Lung (tissue), 12 donors: Measurements from ENCODE around the gene CLCNKA. TPM values are rescaled to one million over a fixed set of nuclear protein-coding genes. Genes with fewer than 3 reads are reported as not detected.
"Not testable (repeated sequence)": the region's sequence is repeated elsewhere in the genome, so short reads cannot be mapped to it uniquely, and the experiment has no call there.

Experiments used
- ATAC-seq: fragments of 200-7000 bp; cut with Tn5 transposase; one replicate; pipeline ENCODE4 v1.9.1; 2020; ENCODE audit warnings: moderate number of reproducible peaks; ENCODE audit not compliant: insufficient read depth, low FRiP score
- DNase-seq, 3 donors: peaks; one replicate each; pipeline ENCODE4 v3.0.0-alpha.2; 2013 to 2017
- H3K27ac ChIP-seq, 2 donors: one replicate each; pipeline ENCODE4 v1.5.1; 2013; ENCODE audit warnings: mild to moderate bottlenecking in 2 of 2, moderate library complexity in 2 of 2, control low read depth in 1 of 2, inconsistent platforms in 1 of 2, low read depth in 1 of 2, low read length in 1 of 2
- H3K27me3 ChIP-seq, 3 donors: one replicate each; pipeline ENCODE4 v1.5.1; 2013; ENCODE audit warnings: low read length in 2 of 3; ENCODE audit not compliant: control insufficient read depth in 3 of 3, insufficient read depth in 3 of 3
- H3K36me3 ChIP-seq, 4 donors: one replicate each; pipeline ENCODE4 v1.5.1; 2013; ENCODE audit warnings: low read length in 4 of 4, mild to moderate bottlenecking in 1 of 4, moderate library complexity in 1 of 4; ENCODE audit not compliant: control insufficient read depth in 4 of 4, insufficient read depth in 4 of 4
- H3K4me1 ChIP-seq, 5 donors: one replicate each; pipeline ENCODE4 v1.5.1; 2013; ENCODE audit warnings: low read length in 5 of 5, mild to moderate bottlenecking in 2 of 5, moderate library complexity in 1 of 5; ENCODE audit not compliant: control insufficient read depth in 5 of 5, insufficient read depth in 5 of 5
- H3K4me3 ChIP-seq: one replicate; pipeline ENCODE4 v1.5.1; 2013; ENCODE audit warnings: mild to moderate bottlenecking, control low read depth, moderate library complexity
- H3K9ac ChIP-seq, 2 donors: one replicate each; pipeline ENCODE4 v1.5.1; 2013; ENCODE audit warnings: low read length in 2 of 2, control low read depth in 1 of 2; ENCODE audit not compliant: insufficient read depth in 1 of 2
- H3K9me3 ChIP-seq, 4 donors: one replicate each; pipeline ENCODE4 v1.5.1; 2013; ENCODE audit warnings: low read length in 3 of 4, mild to moderate bottlenecking in 1 of 4, moderate library complexity in 1 of 4; ENCODE audit not compliant: control insufficient read depth in 4 of 4, insufficient read depth in 3 of 4
- WGBS, 2 donors: extraction: QIAGEN DNeasy Blood & Tissue Kit; methylation state at CpG; one replicate each; pipeline ENCODE4 v1.1.7; 2013; 5-methylcytosine and 5-hydroxymethylcytosine counted together
- polyA plus RNA-seq, 2 donors: library from polyadenylated mRNA; stranded (reverse); fragments of 200-250 nt; gene quantifications; one replicate each; pipeline ENCODE4 v1.2.1, GENCODE V29; 2013
- total RNA-seq, 2 donors: library from RNA; depleted of rRNA in 1 of 2; stranded (reverse); fragments of >200 nt in 1 of 2; gene quantifications; one replicate each; pipeline ENCODE4 v1.2.1, GENCODE V29; 2014 to 2021
- TF ChIP-seq, protein P1 (sequence below): IDR thresholded peaks from 2 replicates; pipeline ENCODE4 v1.5.1; 2012; ENCODE audit warnings: mild to moderate bottlenecking; ENCODE audit errors: control extremely low read depth, extremely low read depth
- donor health status: control.
- donor health status: control.
- donor health status: Bipolar disorder and iron deficiency.
- donor health status: healthy.
- donor health status: DM: yes; HTN: yes; CAD: no.

The CLCNKA gene
- total and polyA plus RNA-seq, 4 donors, result 0.10 to 1.3 (median 0.17) TPM; not detected in 1

DNA sequence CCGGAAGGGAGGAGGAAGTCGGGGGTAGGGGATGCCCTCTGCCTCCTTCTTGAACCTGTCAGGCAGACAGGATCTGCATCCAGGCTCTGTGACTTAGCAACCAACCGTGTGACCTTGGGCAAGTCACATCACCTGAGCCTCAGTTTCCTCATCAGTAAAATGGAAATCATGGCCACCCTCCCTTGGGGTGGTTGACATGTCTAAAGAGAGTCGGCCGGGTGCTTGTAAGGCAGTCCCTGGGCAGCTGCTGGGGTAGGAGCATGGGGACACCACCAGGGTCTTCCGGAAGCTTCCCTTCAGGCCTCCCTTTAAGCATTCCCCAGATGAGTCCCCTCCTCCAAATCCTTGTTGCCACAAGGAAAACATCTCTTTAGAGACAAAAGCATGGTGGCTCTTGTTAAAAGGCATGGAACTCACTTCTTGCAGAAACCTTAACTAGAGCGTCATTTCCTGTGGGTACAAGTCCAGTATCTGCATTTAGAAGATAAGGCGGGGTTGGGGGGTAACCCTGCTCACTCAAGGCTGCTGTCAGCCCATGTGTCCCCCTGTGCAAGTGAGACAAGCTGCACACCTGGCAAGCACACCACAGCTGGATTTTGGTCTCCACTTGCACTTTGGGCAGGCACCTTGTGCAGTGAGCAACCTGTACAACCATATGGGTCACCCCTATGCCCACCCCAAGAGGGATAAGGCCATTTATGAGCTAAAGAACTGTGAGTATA, 32.1 kb downstream of the CLCNKA start:
- Histone ChIP-seq H3K9ac (no peak overlapping the region), H3K9me3 (no peaks in the 10 kb centered on the region), H3K27me3 (no peaks in the 10 kb centered on the region), H3K4me3 (no peak overlapping the region), H3K36me3 (no peaks in the 10 kb centered on the region), H3K4me1 (peaks cover 0 to 3% (median 0%) of the 10 kb centered on the region in 5 donors), H3K27ac (no peak overlapping the region)
- WGBS, 2 donors, result 56 to 82% methylated on average over 6 to 8 of the region's 8 CpGs
- ATAC-seq (no peak), DNase-seq (no peak)
- TF ChIP-seq, protein P1, sequence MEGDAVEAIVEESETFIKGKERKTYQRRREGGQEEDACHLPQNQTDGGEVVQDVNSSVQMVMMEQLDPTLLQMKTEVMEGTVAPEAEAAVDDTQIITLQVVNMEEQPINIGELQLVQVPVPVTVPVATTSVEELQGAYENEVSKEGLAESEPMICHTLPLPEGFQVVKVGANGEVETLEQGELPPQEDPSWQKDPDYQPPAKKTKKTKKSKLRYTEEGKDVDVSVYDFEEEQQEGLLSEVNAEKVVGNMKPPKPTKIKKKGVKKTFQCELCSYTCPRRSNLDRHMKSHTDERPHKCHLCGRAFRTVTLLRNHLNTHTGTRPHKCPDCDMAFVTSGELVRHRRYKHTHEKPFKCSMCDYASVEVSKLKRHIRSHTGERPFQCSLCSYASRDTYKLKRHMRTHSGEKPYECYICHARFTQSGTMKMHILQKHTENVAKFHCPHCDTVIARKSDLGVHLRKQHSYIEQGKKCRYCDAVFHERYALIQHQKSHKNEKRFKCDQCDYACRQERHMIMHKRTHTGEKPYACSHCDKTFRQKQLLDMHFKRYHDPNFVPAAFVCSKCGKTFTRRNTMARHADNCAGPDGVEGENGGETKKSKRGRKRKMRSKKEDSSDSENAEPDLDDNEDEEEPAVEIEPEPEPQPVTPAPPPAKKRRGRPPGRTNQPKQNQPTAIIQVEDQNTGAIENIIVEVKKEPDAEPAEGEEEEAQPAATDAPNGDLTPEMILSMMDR, result no peak

DNA sequence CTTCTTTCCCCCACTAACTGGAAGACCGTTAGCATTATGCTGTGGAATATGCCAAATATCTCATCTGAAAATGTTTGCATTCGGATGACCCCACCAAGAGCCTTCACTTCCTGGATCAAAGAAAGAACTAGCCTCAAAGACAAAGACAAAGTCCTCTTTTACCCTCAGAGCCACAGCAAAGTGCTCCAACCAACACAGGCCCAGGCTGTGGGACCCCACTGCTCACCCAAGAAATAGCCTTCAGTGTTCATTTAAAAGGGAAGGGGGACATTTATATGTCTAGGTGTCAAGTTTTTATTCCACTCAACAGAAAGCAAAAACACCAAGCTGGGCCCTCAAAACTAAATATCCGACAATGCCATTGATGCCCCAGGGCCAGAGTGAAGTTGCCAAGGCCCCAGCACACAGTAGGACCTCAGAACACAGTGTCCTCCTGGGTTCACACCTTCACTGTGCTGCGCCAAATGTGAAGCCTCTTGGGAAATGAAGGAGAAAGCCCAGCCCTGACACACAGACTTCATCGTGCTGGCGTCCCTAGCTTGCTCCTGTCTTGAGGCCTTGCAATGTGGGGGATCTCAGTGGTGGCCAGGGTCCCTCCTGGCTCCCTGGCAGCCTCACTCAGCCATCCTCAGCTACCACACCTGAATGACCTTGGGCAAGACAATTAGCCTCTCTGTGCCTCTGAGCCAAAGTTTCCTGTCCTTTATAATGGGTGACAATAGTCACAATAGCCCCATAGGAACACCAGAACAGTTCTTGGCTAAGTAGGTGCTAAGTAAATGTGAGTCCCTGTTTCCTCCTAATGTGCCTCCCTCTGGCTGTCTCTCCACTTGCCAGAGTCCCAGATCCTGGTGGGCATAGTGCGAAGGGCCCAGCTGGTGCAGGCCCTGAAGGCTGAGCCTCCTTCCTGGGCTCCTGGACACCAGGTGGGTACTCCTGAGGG, 33.0 kb downstream of the CLCNKA start:
- DNase-seq (no peak), ATAC-seq (no peak)
- Histone ChIP-seq H3K4me3 (no peak overlapping the region), H3K9me3 (no peaks in the 10 kb centered on the region), H3K9ac (no peak overlapping the region), H3K27ac (no peak overlapping the region), H3K4me1 (no peaks in the 10 kb centered on the region), H3K36me3 (no peaks in the 10 kb centered on the region), H3K27me3 (no peaks in the 10 kb centered on the region)
- WGBS, 2 donors, result 80 to 86% methylated on average over 7 of the region's 7 CpGs
- TF ChIP-seq, protein P1, result no peak

DNA sequence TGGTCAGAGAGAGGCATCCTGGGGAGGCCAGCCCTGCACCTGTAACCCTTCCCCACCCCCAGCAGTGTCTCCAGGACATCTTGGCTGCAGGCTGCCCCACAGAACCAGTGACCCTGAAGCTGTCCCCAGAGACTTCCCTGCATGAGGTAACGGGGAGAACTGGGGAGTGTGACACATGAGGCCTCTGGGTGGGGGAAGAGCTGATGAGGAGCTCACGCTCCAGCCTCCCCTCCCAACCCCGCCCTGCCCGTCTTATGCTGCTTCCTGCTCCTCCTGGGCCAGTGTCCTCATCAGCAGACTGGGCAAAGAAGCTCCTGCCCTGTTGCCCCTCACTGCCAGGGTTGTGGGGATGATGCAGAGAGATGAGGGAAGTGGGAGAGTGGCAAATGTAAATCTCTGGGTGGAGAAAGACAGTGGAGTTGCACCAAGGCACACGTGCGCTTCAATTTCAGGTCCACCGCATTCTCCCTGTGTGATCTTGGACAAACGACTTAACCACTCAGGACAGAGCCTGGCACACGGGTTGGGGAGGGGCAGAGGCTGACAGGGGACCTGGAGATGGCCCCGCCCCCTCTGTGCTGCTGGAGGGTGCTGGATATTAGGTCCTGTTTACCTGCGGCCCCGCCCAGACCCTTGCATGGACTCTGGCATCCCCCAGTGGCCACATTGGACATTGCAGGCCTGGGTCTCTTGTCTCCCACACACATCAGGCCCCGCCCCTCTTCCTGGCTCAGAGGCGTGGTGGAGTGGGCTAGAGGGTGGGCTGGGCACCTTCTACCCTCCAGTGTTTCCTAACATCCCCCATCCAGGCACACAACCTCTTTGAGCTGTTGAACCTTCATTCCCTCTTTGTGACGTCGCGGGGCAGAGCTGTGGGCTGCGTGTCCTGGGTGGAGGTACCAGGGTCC, 34.0 kb downstream of the CLCNKA start:
- DNase-seq (peak; percentile 79 to 88 (median 83)), ATAC-seq (peak; percentile 78)
- H3K36me3 ChIP-seq, result no peaks in the 10 kb centered on the region
- no peak overlapping the region for H3K27ac ChIP-seq
- no peaks in the 10 kb centered on the region for H3K9me3 ChIP-seq
- H3K4me1 ChIP-seq, result no peaks in the 10 kb centered on the region
- H3K4me3 ChIP-seq, result no peak overlapping the region
- H3K9ac ChIP-seq, result no peak overlapping the region
- WGBS, 2 donors, result 32 to 37% methylated on average over 17 to 18 of the region's 18 CpGs
- TF ChIP-seq, protein P1, result peak; percentile 91
- H3K27me3 ChIP-seq, result no peaks in the 10 kb centered on the region

DNA sequence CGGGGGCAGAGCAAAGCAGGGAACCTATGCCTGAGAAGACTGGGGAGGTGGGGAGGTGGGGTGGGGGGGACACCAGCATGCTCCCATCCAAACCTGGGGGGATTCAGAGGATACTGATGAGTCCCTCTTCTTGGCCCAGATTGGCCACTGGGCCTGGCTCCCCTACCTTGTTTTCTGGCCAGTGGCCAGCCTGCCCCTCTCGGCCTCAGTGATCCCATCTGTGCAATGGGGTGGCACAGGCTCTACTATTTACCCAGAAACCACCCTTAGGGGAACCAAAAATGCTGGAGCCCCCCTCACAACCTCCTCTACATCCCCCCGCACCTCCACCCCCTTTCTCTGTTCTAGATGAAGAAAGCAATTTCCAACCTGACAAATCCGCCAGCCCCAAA, 34.7 kb downstream of the CLCNKA start:
- H3K27me3 ChIP-seq, ATAC-seq, H3K4me1 ChIP-seq, H3K4me3 ChIP-seq, DNase-seq, H3K36me3 ChIP-seq, H3K9ac ChIP-seq, H3K9me3 ChIP-seq, H3K27ac ChIP-seq: not testable (repeated sequence)
- 71 to 78% methylated on average over 3 of the region's 4 CpGs for WGBS, 2 donors

DNA sequence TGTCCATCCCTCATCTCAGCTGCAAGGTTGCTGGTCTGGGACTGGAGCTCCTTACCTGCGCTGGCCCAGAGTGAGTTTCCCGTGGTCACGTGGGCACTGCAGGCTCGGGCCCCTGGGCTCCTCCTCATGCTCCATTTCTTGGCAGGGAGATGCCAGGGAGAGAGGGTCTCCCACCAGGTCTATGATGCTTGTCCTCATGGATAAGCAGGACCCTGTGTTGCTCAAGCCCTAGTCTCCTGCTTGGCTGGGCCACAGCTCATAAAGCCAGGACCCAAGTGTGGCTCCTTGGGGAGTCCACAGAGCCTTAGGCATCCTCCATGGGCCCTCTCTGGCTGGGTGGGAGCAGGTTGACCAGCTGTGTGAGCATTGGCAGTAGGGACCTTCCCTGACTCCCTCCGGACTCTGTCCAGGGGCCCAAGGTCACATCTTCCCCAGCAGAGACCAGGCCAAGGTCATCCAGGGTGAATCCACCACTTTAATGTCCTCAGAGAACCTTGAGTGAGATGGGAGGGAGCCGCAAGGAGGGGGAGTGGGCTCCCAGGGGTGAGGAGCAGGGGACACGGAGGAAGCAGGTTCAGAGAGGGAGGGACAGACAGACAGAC, 35.6 kb downstream of the CLCNKA start:
- H3K36me3 ChIP-seq, ATAC-seq, H3K27ac ChIP-seq, H3K4me1 ChIP-seq, H3K9ac ChIP-seq, H3K27me3 ChIP-seq, DNase-seq, H3K4me3 ChIP-seq, H3K9me3 ChIP-seq: not testable (repeated sequence)
- WGBS, 2 donors, result 75 to 78% methylated on average over 6 to 7 of the region's 7 CpGs
